GM21526 (cell line): ENCODE results near the gene ZNF516.
A peak's percentile ranks its signal among the peaks of the same experiment; 100 is the strongest.

Experiments
- ATAC-seq: cut with Tn5 transposase; IDR thresholded peaks from one replicate; pipeline ENCODE4 v1.9.1; 2021; ENCODE audit warnings: moderate library complexity; ENCODE audit not compliant: unreplicated experiment, low FRiP score

Gene ZNF516

GRCh38 chr18:76507830-76508385 is 12.9 kb upstream of the ZNF516 start:
- ATAC-seq = no peak

GRCh38 chr18:76506974-76507764 is 12.1 kb upstream of the ZNF516 start:
- no peak for ATAC-seq

- ATAC-seq = no peak
Observed at GRCh38 chr18:76506395-76506794, 11.4 kb upstream of the ZNF516 start.

GRCh38 chr18:76505614-76506013 is 10.6 kb upstream of the ZNF516 start:
- no peak for ATAC-seq

- no peak for ATAC-seq
Observed at GRCh38 chr18:76504749-76505148, 9.7 kb upstream of the ZNF516 start.

- ATAC-seq = no peak
Observed at GRCh38 chr18:76503649-76504386, 8.8 kb upstream of the ZNF516 start.

- ATAC-seq = no peak
Observed at GRCh38 chr18:76502551-76502950, 7.5 kb upstream of the ZNF516 start.

GRCh38 chr18:76499637-76500340 is 4.7 kb upstream of the ZNF516 start:
- peak; percentile 95 for ATAC-seq

GRCh38 chr18:76499021-76499420 is 4.0 kb upstream of the ZNF516 start:
- no peak for ATAC-seq

- no peak for ATAC-seq
Observed at GRCh38 chr18:76498064-76498463, 3.0 kb upstream of the ZNF516 start.

GRCh38 chr18:76497021-76497420 is 2.0 kb upstream of the ZNF516 start:
- no peak for ATAC-seq

- no peak for ATAC-seq
Observed at GRCh38 chr18:76496194-76496890, 1.3 kb upstream of the ZNF516 start.

- ATAC-seq = no peak
Observed at GRCh38 chr18:76495435-76496193, 572 bp upstream of the ZNF516 start.

GRCh38 chr18:76494231-76495005 is 624 bp downstream of the ZNF516 start:
- ATAC-seq = no peak

GRCh38 chr18:76493213-76494161 is 1.6 kb downstream of the ZNF516 start:
- peak; percentile 3 for ATAC-seq

GRCh38 chr18:76492669-76493212 is 2.3 kb downstream of the ZNF516 start:
- peak; percentile 80 for ATAC-seq
